C4-2B (cell line): Measurements from ENCODE around the gene ENG.

ENCODE experiments used
- ZFX ChIP-seq: fragments of 450-650 bp; IDR thresholded peaks from 2 replicates; pipeline ENCODE4 v1.6.1; 2017
- TF ChIP-seq, protein P1 (sequence below): fragments of 450-650 bp; conservative IDR thresholded peaks from 2 replicates; pipeline ENCODE4 v1.5.1; 2017; ENCODE audit warnings: mild to moderate bottlenecking

DNA sequence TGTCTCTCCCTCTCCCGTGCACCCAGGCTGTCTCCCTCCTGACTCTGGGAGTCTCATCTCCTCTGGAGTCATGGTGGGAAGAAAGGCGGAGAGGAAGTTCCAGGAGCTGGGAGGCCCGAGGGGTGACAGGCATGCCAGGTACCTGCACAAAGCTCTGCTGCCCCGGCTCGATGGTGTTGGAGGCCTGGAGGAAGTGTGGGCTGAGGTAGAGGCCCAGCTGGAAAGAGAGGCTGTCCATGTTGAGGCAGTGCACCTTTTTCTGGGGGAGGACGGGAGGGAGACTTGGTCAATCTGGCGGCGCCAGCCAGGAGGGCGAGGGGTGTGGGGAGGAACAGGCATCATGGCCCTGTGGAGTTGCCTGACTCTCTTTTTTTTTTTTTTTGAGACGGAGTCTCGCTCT lies 35.9 kb downstream of the ENG start:
- TF ChIP-seq, protein P1, sequence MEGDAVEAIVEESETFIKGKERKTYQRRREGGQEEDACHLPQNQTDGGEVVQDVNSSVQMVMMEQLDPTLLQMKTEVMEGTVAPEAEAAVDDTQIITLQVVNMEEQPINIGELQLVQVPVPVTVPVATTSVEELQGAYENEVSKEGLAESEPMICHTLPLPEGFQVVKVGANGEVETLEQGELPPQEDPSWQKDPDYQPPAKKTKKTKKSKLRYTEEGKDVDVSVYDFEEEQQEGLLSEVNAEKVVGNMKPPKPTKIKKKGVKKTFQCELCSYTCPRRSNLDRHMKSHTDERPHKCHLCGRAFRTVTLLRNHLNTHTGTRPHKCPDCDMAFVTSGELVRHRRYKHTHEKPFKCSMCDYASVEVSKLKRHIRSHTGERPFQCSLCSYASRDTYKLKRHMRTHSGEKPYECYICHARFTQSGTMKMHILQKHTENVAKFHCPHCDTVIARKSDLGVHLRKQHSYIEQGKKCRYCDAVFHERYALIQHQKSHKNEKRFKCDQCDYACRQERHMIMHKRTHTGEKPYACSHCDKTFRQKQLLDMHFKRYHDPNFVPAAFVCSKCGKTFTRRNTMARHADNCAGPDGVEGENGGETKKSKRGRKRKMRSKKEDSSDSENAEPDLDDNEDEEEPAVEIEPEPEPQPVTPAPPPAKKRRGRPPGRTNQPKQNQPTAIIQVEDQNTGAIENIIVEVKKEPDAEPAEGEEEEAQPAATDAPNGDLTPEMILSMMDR: no peak
- no peak for TF ChIP-seq ZFX
